ENCODE measurements around the gene C3orf52. TPM values are rescaled to one million over a fixed set of nuclear protein-coding genes. Genes with fewer than 3 reads are reported as not detected.

C3orf52 gene
- total and polyA plus RNA-seq, 4 donors, result 0.88 to 16.8 (median 5.2) TPM

DNA sequence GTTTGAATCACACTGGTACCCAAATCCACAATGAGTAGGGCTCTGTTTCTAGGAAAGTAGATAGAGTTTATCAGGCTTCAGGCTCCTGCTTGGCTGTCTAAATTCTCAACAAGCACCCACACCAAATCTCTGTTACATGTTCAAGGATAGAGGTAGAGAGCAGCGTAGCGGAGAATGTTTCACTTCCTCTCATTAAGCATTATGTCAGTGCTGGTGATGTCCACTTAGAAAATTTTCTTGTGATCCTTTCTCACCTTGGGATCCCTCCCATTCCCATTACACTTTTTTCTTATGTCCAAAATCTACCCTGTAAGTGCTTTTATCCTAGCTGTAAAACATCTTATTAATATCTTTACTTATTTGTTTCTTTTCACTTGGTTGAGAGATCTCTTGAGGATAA lies 81.6 kb downstream of the C3orf52 start:
- Histone ChIP-seq H3K27me3 (ENCODE audit: control insufficient read depth in 1 of 2, insufficient read depth in 2 of 2, low read length in 1 of 2) (no peaks in the 10 kb centered on the region), H3K4me1 (ENCODE audit: control insufficient read depth in 1 of 2, insufficient read depth in 2 of 2, low read length in 2 of 2) (no peaks in the 10 kb centered on the region), H3K4me3 (ENCODE audit: low read length in 2 of 2) (no peak overlapping the region), H3K27ac (ENCODE audit: low read depth in 1 of 2, low read length in 2 of 2) (no peak overlapping the region), H3K36me3 (ENCODE audit: control insufficient read depth in 1 of 2, insufficient read depth in 2 of 2, low read length in 1 of 2) (no peaks in the 10 kb centered on the region), H3K9me3 (ENCODE audit: control insufficient read depth, low read length) (peaks cover 1% of the 10 kb centered on the region)
- WGBS, 2 donors, result 81 to 93% methylated on average over 2 of the region's 2 CpGs
- intact Hi-C loops (cut with DNase I), result no loop called here
- DNase-seq (no peak), ATAC-seq (ENCODE audit: low FRiP score) (no peak)

Small RNAs within 50 kb of the gene (microRNA-seq; reads per million reads assigned to microRNA genes)
- 0 reads per million in 2 donors for gene MIR567

Other genes starting within 250 kb of the C3orf52 start
- 100 to 1,000 TPM; 166 to 175 TPM for gene PHLDB2, start 227.1 kb upstream of the C3orf52 start, total RNA-seq
- gene PHLDB2, start 227.1 kb upstream of the C3orf52 start, polyA plus RNA-seq, result 10 to 100 TPM; 25.9 to 58.4 TPM
- gene ABHD10, start 107.4 kb upstream of the C3orf52 start, total RNA-seq, result 10 to 100 TPM; 14.1 to 21.6 TPM
- 10 to 100 TPM in 1 of 2 donors, 1 to 10 TPM in 1; 8.6 to 11.7 TPM for gene ABHD10, start 107.4 kb upstream of the C3orf52 start, polyA plus RNA-seq
- gene TAGLN3, start 87.5 kb upstream of the C3orf52 start, total RNA-seq, result not detected
- gene TAGLN3, start 87.5 kb upstream of the C3orf52 start, polyA plus RNA-seq, result not detected
- gene TMPRSS7, start 51.7 kb upstream of the C3orf52 start, total RNA-seq, result not detected
- gene TMPRSS7, start 51.7 kb upstream of the C3orf52 start, polyA plus RNA-seq, result not detected
- gene GCSAM, start 46.9 kb downstream of the C3orf52 start, total RNA-seq, result under 1 TPM in 1 of 2 donors, not detected in 1; 0.51 TPM
- under 1 TPM in 1 of 2 donors, not detected in 1; 0.10 TPM for gene GCSAM, start 46.9 kb downstream of the C3orf52 start, polyA plus RNA-seq
- gene SLC9C1, start 207.8 kb downstream of the C3orf52 start, total RNA-seq, result under 1 TPM; 0.29 to 0.81 TPM
- not detected for gene SLC9C1, start 207.8 kb downstream of the C3orf52 start, polyA plus RNA-seq
- 10 to 100 TPM; 28.2 to 45.3 TPM for gene CD200, start 246.8 kb downstream of the C3orf52 start, total RNA-seq
- gene CD200, start 246.8 kb downstream of the C3orf52 start, polyA plus RNA-seq, result 10 to 100 TPM; 15.8 to 31.7 TPM

Data from aorta (tissue), 5 donors.